Esophagus muscularis mucosa (tissue), 2 donors: ENCODE measurements around the gene ACE2.

Source experiments
- EP300 ChIP-seq: sonication (generic); formaldehyde crosslinking; IDR thresholded peaks from one replicate; pipeline ENCODE4 v1.6.1; 2017; ENCODE audit warnings: antibody characterized with exemption
- POLR2A ChIP-seq: fragments of 450-650 bp; IDR thresholded peaks from one replicate; pipeline ENCODE4 v1.6.1; 2017; ENCODE audit warnings: antibody characterized with exemption, moderate library complexity, mild to moderate bottlenecking, low read depth

DNA sequence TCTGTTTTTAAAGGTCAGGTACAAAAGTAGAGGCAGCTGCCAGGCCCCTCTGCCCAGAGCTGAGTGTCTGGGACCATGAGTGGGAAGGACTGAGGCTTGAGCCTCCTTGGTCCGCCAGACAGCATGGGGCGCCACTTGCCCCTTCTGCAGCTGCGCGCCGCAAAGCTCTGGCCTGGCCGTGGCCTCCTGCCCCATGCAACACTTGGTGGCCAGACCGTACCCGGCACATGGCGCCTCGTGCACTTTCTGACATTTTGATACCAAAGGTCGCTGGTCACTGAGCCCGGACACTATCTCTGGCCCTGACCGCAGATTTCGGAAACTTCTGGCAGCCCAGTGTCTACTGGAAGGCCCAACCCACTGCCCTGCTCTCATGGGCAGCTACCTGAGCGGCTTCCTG is 45.3 kb upstream of the ACE2 start:
- TF ChIP-seq EP300 (no peak), POLR2A (no peak)
